KOPT-K1 (cell line): Measurements from ENCODE around the gene PC.
A peak's percentile ranks its signal among the peaks of the same experiment; 100 is the strongest.

Experiments used
- H3K27ac ChIP-seq: fragments of 200-600 bp; sonication (generic); 2 replicates; pipeline ENCODE4 v1.5.1; 2016; ENCODE audit warnings: antibody characterized with exemption, mild to moderate bottlenecking, low read depth, low read length; ENCODE audit not compliant: poor library complexity, severe bottlenecking
- H3K36me3 ChIP-seq: fragments of 200-600 bp; sonication (generic); 2 replicates; pipeline ENCODE4 v1.5.1; 2017; ENCODE audit warnings: antibody characterized with exemption, mild to moderate bottlenecking, low read length, moderate library complexity; ENCODE audit not compliant: insufficient read depth
- H3K9me3 ChIP-seq: fragments of 200-600 bp; sonication (generic); 2 replicates; pipeline ENCODE4 v1.5.1; 2017; ENCODE audit warnings: antibody characterized with exemption, low read length, mild to moderate bottlenecking; ENCODE audit not compliant: insufficient read depth, poor library complexity, severe bottlenecking

Gene PC

GRCh38 chr11:66851698-66852465 is 106.3 kb downstream of the PC start:
- H3K9me3 ChIP-seq: no peaks in the 10 kb centered on the region
- H3K36me3 ChIP-seq: peaks cover 27% of the 10 kb centered on the region
- no peak overlapping the region for H3K27ac ChIP-seq

DNA sequence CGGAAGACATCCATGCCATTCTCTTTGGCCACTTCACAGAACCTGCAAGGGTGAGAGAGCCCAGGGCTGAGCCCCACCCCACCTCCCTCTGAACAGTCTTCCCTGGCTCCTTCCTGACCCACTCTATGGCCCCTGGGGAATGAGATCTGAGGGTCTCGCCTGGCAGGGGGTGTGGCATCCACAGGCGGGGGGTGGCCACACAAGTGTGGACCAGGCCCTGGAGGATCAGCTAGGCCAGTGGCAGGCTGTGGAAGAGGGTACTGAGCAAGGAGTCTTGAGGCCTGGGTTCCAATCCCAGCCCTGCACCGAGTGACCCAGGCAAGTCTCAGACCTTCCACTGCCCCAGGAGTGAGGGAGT is 107.0 kb downstream of the PC start:
- peaks cover 34% of the 10 kb centered on the region for H3K36me3 ChIP-seq
- H3K9me3 ChIP-seq: no peaks in the 10 kb centered on the region
- H3K27ac ChIP-seq: no peak overlapping the region

DNA sequence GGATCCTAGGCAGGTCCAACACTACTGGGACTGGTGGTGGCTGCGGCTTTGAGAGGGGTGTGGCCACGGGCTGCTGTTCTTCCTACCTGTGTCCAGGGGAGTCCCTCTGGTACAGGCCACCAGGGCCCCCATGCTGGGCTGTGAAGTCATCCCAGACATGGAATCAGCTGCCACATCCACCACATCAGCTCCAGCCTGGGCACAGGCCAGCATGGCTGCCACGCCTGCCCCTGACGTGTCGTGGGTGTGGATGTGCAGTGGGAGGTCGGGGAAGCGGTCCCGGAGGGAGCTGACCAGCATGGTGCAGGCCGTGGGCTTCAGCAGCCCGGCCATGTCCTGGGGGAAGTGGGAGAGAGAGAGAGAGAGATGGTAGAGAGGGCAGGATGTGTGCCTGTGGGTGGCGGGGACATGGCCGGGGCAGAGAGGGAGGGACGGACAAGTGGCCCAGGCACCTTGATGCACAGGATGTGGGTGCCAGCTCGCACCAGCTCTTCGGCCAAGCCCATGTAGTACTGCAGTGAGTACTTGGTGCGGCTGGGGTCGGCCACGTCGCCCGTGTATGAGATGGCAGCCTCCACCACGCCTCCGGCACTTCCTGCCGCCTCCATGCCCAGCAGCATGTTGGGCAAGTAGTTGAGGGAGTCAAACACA is 107.5 kb downstream of the PC start:
- H3K36me3 ChIP-seq: peaks cover 39% of the 10 kb centered on the region
- no peaks in the 10 kb centered on the region for H3K9me3 ChIP-seq
- no peak overlapping the region for H3K27ac ChIP-seq

DNA sequence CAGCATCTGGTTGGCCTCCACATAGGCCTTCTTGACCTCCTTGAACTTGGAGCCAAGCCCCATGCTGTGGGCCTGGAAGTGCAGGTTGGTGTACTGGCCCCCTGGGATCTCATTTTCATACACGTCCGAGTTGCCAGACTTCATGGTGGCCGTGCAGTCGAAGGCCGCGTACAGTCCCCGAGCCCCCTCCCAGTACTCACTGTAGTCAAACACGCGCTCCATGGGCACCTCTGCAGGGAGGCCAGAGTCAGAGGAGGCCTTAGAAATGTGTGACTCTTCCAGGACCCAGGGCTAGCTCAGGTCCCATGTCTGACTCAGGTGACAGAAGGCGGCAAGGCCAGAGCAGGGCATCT is 108.0 kb downstream of the PC start:
- Histone ChIP-seq H3K9me3 (no peaks in the 10 kb centered on the region), H3K27ac (no peak overlapping the region), H3K36me3 (peaks cover 44% of the 10 kb centered on the region)

- Histone ChIP-seq H3K27ac (no peak overlapping the region), H3K9me3 (no peaks in the 10 kb centered on the region), H3K36me3 (peaks cover 50% of the 10 kb centered on the region)
Measured at GRCh38 chr11:66849501-66850234, 108.5 kb downstream of the PC start.

- H3K9me3 ChIP-seq: no peaks in the 10 kb centered on the region
- peaks cover 53% of the 10 kb centered on the region for H3K36me3 ChIP-seq
- no peak overlapping the region for H3K27ac ChIP-seq
Measured at GRCh38 chr11:66848671-66849500, 109.3 kb downstream of the PC start.

- peaks cover 53% of the 10 kb centered on the region for H3K36me3 ChIP-seq
- H3K9me3 ChIP-seq: no peaks in the 10 kb centered on the region
Measured at GRCh38 chr11:66847461-66848232, 110.5 kb downstream of the PC start.

GRCh38 chr11:66846671-66847091 is 111.5 kb downstream of the PC start:
- no peaks in the 10 kb centered on the region for H3K9me3 ChIP-seq
- peaks cover 53% of the 10 kb centered on the region for H3K36me3 ChIP-seq
- no peak overlapping the region for H3K27ac ChIP-seq

More at GRCh38 chr11:66847461-66848232, 110.5 kb downstream of the PC start:
- H3K27ac ChIP-seq: no peak overlapping the region

GRCh38 chr11:66845876-66846212 is 112.3 kb downstream of the PC start:
- Histone ChIP-seq H3K9me3 (no peaks in the 10 kb centered on the region), H3K27ac (no peak overlapping the region), H3K36me3 (peaks cover 53% of the 10 kb centered on the region)

- H3K9me3 ChIP-seq: no peaks in the 10 kb centered on the region
- no peak overlapping the region for H3K27ac ChIP-seq
- H3K36me3 ChIP-seq: peaks cover 55% of the 10 kb centered on the region
Measured at GRCh38 chr11:66845143-66845875, 112.9 kb downstream of the PC start.

DNA sequence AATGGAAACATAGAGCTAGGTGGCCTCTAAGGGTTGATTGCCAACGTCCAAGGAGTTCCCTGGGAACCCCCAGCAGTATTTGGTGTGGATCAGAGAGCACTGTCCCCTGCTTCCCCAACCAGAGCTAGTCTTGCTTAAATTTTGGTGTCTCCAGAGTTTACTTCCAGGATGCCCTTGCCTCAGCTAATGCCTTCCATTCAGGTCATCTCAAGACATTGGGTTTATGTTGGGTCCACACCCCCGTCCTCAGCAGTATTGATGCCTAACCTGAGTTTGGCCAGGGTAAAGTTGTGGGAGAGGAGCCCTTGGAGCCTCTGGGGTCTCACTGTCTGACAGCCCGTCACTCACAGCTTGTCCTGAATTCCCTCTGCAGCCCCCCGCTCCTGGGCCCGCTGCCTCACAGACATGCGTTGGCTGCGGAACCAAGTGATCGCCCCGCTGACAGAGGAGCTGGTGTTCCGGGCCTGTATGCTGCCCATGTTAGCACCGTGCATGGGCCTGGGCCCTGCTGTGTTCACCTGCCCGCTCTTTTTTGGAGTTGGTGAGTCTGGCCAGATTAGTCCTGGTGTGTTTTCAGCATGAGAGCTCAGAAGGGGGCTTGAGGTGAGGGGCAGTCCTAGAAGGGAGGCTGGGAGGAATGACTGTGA is 113.6 kb downstream of the PC start:
- peaks cover 59% of the 10 kb centered on the region for H3K36me3 ChIP-seq
- no peak overlapping the region for H3K27ac ChIP-seq

DNA sequence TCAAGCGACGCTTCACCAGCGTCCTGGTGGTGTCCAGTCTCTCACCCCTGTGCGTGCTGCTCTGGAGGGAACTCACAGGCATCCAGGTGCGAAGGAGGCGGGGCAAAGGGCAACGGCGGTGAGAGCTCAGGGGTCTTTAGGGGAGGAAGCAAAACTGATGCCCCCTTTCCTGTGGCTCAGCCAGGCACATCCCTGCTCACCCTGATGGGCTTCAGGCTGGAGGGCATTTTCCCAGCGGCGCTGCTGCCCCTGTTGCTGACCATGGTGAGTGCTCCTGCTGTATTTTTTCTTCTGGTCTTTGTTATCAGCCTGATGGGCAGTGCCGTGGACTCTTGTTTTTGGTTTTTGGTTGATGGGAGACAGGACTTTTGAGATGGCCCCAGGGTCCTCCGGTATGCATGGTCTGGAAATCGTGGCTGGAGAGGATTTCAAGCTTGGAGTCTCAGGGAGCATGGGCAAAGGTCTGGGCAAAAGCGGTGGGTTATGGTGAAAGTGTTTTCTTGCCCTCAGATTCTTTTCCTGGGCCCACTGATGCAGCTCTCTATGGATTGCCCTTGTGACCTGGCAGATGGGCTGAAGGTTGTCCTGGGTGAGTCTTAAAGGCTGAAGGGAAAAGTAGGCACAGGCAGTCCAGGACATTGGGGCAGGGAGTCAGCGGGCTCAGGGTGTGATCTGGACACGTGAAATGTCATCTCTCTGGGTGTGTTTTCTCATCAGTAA is 114.2 kb downstream of the PC start:
- H3K36me3 ChIP-seq: peaks cover 59% of the 10 kb centered on the region
- H3K27ac ChIP-seq: peak overlapping the region; percentile 99
- no peaks in the 10 kb centered on the region for H3K9me3 ChIP-seq

More for the DNA sequence above, 113.6 kb downstream of the PC start:
- H3K9me3 ChIP-seq: no peaks in the 10 kb centered on the region
